Neural progenitor cell (in vitro differentiated cells): Measurements from ENCODE around the gene VPS29. TPM values are rescaled to one million over a fixed set of nuclear protein-coding genes. Genes with fewer than 3 reads are reported as not detected.
A peak's percentile ranks its signal among the peaks of the same experiment; 100 is the strongest.

Experiments used
- DNase-seq: peaks from one replicate; pipeline ENCODE4 v3.0.0-alpha.2; 2016; ENCODE audit warnings: low spot score
- H2AFZ ChIP-seq: fragments of 200-600 bp; sonication (generic); replicated peaks from 2 replicates; pipeline ENCODE4 v1.6.1; 2016; ENCODE audit warnings: antibody characterized with exemption
- H3F3A ChIP-seq: fragments of 200-600 bp; sonication (generic); 2 replicates; pipeline ENCODE4 v1.6.1; 2016; ENCODE audit warnings: antibody characterized with exemption, low read depth
- H3K27ac ChIP-seq: fragments of 200-600 bp; sonication (generic); 2 replicates; pipeline ENCODE4 v1.5.1; 2016; ENCODE audit warnings: mild to moderate bottlenecking
- H3K27me3 ChIP-seq: fragments of 200-600 bp; sonication (generic); 2 replicates; pipeline ENCODE4 v1.6.1; 2016; ENCODE audit warnings: mild to moderate bottlenecking, moderate library complexity
- H3K36me3 ChIP-seq: fragments of 200-600 bp; sonication (generic); 2 replicates; pipeline ENCODE4 v1.5.1; 2016
- H3K4me1 ChIP-seq: fragments of 200-600 bp; sonication (generic); 2 replicates; pipeline ENCODE4 v1.6.1; 2016; ENCODE audit warnings: mixed run types
- H3K4me2 ChIP-seq: fragments of 200-600 bp; sonication (generic); 2 replicates; pipeline ENCODE4 v1.6.1; 2016
- H3K4me3 ChIP-seq: fragments of 200-600 bp; sonication (generic); 2 replicates; pipeline ENCODE4 v1.5.1; 2016
- H3K79me2 ChIP-seq: fragments of 200-600 bp; sonication (generic); 2 replicates; pipeline ENCODE4 v1.6.1; 2016; ENCODE audit warnings: low read depth
- H3K9ac ChIP-seq: fragments of 200-600 bp; sonication (generic); 2 replicates; pipeline ENCODE4 v1.6.1; 2016
- H3K9me3 ChIP-seq: fragments of 200-600 bp; sonication (generic); 2 replicates; pipeline ENCODE4 v1.5.1; 2016; ENCODE audit warnings: low read depth
- H4K20me1 ChIP-seq: fragments of 200-600 bp; sonication (generic); 2 replicates; pipeline ENCODE4 v1.6.1; 2016; ENCODE audit warnings: low read depth
- H3K27ac Mint-ChIP-seq: 3 replicates; pipeline ENCODE4 v1.8.0; 2021; ENCODE audit warnings: mixed read lengths
- H3K27me3 Mint-ChIP-seq: 2 replicates; pipeline ENCODE4 v1.8.0; 2022; ENCODE audit warnings: low read depth, mild to moderate bottlenecking, inconsistent platforms, moderate library complexity, mixed read lengths; ENCODE audit not compliant: insufficient read depth
- H3K36me3 Mint-ChIP-seq: 3 replicates; pipeline ENCODE4 v1.8.0; 2021; ENCODE audit warnings: mixed read lengths
- H3K4me1 Mint-ChIP-seq: 3 replicates; pipeline ENCODE4 v1.8.0; 2021; ENCODE audit warnings: mixed read lengths
- H3K4me3 Mint-ChIP-seq: 3 replicates; pipeline ENCODE4 v1.8.0; 2021; ENCODE audit warnings: mild to moderate bottlenecking, moderate library complexity, mixed read lengths
- H3K9me3 Mint-ChIP-seq: 3 replicates; pipeline ENCODE4 v1.8.0; 2020; ENCODE audit warnings: mixed read lengths
- EZH2 ChIP-seq: fragments of 200-600 bp; sonication (generic); IDR thresholded peaks from 2 replicates; pipeline ENCODE4 v1.6.1; 2017; ENCODE audit warnings: antibody characterized with exemption, mild to moderate bottlenecking, moderate library complexity
- EZH2phosphoT487 ChIP-seq: fragments of 200-600 bp; sonication (generic); IDR thresholded peaks from 2 replicates; pipeline ENCODE4 v1.6.1; 2017; ENCODE audit warnings: antibody characterized with exemption
- total RNA-seq: library from RNA; depleted of rRNA; stranded (reverse); fragments of >200 nt; gene quantifications from 2 replicates; pipeline ENCODE4 v1.2.3, GENCODE V29; 2015; ENCODE audit warnings: low replicate concordance
- TF ChIP-seq, protein P1 (sequence below): fragments of 200-600 bp; sonication (generic); IDR thresholded peaks from 2 replicates; pipeline ENCODE4 v1.5.1; 2017; ENCODE audit warnings: antibody characterized with exemption, mild to moderate bottlenecking

The VPS29 gene
- total RNA-seq, 1 donor from 2014 or later: 101 TPM

DNA sequence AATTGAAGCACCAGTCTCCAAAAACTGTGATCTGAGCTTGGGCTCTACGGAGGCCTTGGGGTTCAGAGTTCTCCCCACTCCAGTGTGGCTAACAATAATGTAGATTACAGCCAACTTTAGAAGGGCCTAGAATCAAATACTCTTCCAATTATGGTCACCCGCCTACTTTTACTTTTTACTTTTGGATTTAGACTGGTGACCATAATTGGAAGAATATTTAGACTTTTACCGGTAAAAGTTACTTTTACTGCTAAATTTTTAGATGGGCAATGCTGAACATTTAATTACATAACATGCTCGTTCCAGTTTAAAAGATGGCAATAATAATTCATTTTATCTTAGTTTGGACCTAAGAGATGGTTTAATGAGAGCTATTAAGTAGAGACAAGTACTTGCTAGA, 42.1 kb upstream of the VPS29 start:
- Mint-ChIP-seq H3K9me3 (no peaks in the 10 kb centered on the region), H3K27ac (no peak overlapping the region), H3K4me3 (no peak overlapping the region), H3K36me3 (peaks cover 19% of the 10 kb centered on the region), H3K4me1 (no peaks in the 10 kb centered on the region), H3K27me3 (no peaks in the 10 kb centered on the region)
- H3K9me3 ChIP-seq: no peaks in the 10 kb centered on the region
- no peak overlapping the region for H3K4me3 ChIP-seq
- H2AFZ ChIP-seq: no peak overlapping the region
- no peak overlapping the region for H3K27ac ChIP-seq
- H3K4me1 ChIP-seq: peaks cover 7% of the 10 kb centered on the region
- H4K20me1 ChIP-seq: no peaks in the 10 kb centered on the region
- no peaks in the 10 kb centered on the region for H3K79me2 ChIP-seq
- DNase-seq: no peak
- no peak overlapping the region for H3K9ac ChIP-seq
- no peak overlapping the region for H3K4me2 ChIP-seq
- H3K36me3 ChIP-seq: no peaks in the 10 kb centered on the region
- TF ChIP-seq, protein P1, sequence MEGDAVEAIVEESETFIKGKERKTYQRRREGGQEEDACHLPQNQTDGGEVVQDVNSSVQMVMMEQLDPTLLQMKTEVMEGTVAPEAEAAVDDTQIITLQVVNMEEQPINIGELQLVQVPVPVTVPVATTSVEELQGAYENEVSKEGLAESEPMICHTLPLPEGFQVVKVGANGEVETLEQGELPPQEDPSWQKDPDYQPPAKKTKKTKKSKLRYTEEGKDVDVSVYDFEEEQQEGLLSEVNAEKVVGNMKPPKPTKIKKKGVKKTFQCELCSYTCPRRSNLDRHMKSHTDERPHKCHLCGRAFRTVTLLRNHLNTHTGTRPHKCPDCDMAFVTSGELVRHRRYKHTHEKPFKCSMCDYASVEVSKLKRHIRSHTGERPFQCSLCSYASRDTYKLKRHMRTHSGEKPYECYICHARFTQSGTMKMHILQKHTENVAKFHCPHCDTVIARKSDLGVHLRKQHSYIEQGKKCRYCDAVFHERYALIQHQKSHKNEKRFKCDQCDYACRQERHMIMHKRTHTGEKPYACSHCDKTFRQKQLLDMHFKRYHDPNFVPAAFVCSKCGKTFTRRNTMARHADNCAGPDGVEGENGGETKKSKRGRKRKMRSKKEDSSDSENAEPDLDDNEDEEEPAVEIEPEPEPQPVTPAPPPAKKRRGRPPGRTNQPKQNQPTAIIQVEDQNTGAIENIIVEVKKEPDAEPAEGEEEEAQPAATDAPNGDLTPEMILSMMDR: no peak
- no peaks in the 10 kb centered on the region for H3F3A ChIP-seq
- H3K27me3 ChIP-seq: no peaks in the 10 kb centered on the region

DNA sequence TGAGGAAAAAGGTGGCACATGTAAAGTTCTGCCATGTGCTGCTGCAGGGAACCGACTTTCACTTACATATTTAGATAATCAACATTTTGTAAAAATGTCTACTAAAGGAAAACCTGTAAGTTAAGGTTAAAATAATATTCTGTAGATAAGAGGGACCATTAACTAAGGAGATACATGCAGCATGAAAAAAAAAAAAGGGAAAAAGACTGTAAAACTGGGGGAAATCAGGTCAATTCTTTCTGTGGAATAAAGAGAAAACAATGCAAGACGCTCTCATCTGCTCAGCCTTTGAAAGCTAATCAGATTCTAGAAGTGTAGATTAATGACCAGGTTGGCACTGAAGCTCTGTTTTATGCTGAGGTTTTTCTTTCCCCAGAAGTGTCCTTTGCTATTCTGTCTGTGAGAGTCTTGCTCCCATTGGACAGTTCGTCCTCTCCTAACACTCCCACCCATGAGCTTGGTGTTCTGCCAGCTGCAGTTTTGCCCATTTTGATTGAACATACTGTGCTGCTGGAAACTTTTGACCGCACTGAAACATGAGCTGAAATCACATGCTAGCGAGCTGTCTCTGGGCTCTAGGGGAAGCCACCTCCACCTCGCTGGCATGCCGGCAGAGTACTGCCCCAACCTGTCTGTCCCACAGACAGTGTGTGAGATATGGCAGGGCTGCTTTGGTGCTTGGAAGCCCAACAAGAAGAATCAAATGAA, 41.5 kb upstream of the VPS29 start:
- H3K4me3 Mint-ChIP-seq: no peak overlapping the region
- no peak for TF ChIP-seq EZH2
- TF ChIP-seq EZH2phosphoT487: no peak
- TF ChIP-seq, protein P1: no peak

DNA sequence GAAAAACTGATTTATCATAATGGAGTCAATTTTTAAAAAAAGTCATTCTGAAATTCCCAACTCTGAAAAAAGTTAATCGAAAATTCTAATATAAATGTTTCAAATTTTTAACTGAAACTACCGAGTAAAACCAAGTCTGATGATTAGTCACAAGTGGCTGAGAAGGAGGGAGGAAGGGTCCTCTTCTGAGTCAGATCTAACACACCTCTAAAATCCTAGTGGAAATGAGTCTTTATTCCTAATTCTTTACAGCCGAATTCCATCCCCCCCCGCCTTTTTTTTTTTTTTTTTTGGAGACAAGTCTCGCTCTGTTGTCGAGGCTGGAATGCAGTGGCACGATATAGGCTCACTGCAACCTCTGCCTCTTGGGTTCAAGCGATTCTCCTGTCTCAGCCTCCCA, 38.1 kb upstream of the VPS29 start:
- H2AFZ ChIP-seq: no peak overlapping the region
- Mint-ChIP-seq H3K36me3 (peaks cover 18% of the 10 kb centered on the region), H3K27me3 (no peaks in the 10 kb centered on the region), H3K9me3 (no peaks in the 10 kb centered on the region), H3K27ac (no peak overlapping the region), H3K4me3 (no peak overlapping the region), H3K4me1 (no peaks in the 10 kb centered on the region)
- H3K9me3 ChIP-seq: no peaks in the 10 kb centered on the region
- H3K27ac ChIP-seq: no peak overlapping the region
- no peaks in the 10 kb centered on the region for H3K27me3 ChIP-seq
- no peak overlapping the region for H3K4me2 ChIP-seq
- no peak for DNase-seq
- peaks cover 8% of the 10 kb centered on the region for H4K20me1 ChIP-seq
- H3K79me2 ChIP-seq: no peaks in the 10 kb centered on the region
- no peak for TF ChIP-seq EZH2
- H3F3A ChIP-seq: no peaks in the 10 kb centered on the region
- no peak overlapping the region for H3K9ac ChIP-seq
- H3K36me3 ChIP-seq: no peaks in the 10 kb centered on the region
- no peak overlapping the region for H3K4me3 ChIP-seq
- peaks cover 7% of the 10 kb centered on the region for H3K4me1 ChIP-seq

More for the DNA sequence above, 41.5 kb upstream of the VPS29 start:
- H4K20me1 ChIP-seq: peaks cover 4% of the 10 kb centered on the region
- H3K4me3 ChIP-seq: no peak overlapping the region
- no peak overlapping the region for H3K4me2 ChIP-seq
- peaks cover 7% of the 10 kb centered on the region for H3K4me1 ChIP-seq
- no peaks in the 10 kb centered on the region for H3K36me3 ChIP-seq
- Mint-ChIP-seq H3K36me3 (peaks cover 19% of the 10 kb centered on the region), H3K27ac (no peak overlapping the region), H3K4me1 (no peaks in the 10 kb centered on the region), H3K9me3 (no peaks in the 10 kb centered on the region), H3K27me3 (no peaks in the 10 kb centered on the region)
- H3K9me3 ChIP-seq: no peaks in the 10 kb centered on the region
- H3K27me3 ChIP-seq: no peaks in the 10 kb centered on the region
- no peak overlapping the region for H3K9ac ChIP-seq
- H3K27ac ChIP-seq: peak overlapping the region; percentile 35
- H2AFZ ChIP-seq: no peak overlapping the region
- no peaks in the 10 kb centered on the region for H3K79me2 ChIP-seq
- H3F3A ChIP-seq: no peaks in the 10 kb centered on the region
- no peak for DNase-seq

DNA sequence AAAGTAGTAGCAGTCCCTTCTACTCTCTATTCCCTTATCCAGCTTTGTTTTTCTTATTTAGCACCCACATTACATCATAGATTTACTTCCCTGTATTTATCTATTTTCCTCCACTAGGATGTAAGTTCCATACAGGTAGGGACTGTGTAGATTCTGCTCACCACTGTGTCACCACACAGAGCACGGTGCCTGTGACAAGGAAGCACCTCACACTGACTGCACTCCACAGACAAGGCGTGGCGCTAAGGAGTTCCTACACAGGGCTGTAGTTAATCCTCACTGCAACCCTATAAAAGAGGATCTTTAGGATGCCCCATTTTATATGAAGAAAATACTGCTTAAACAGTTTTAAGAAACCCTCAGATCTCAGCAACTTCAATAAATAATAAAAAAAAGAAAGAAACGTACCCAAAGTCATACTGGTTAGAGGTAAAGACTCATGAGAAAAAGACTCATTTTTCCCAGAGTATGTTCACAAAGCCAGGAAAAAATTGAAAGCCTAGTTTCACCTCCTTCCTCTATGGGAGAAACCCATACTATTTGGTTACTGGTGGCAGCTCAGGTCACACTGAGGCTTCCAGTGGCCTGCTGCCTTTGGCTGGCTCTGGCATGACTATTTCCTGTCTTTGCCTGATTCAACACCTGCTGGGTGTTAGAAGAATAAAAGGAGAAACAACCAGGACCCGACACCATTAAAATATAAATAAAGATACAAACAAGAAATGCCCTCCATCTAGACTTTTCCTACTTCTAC, 37.1 kb upstream of the VPS29 start:
- Mint-ChIP-seq H3K9me3 (no peaks in the 10 kb centered on the region), H3K36me3 (peaks cover 19% of the 10 kb centered on the region), H3K27me3 (no peaks in the 10 kb centered on the region), H3K4me1 (no peaks in the 10 kb centered on the region), H3K27ac (no peak overlapping the region), H3K4me3 (no peak overlapping the region)
- no peaks in the 10 kb centered on the region for H3K79me2 ChIP-seq
- DNase-seq: no peak
- TF ChIP-seq, protein P1: no peak
- TF ChIP-seq EZH2 (no peak), EZH2phosphoT487 (no peak)
- no peak overlapping the region for H3K4me2 ChIP-seq
- peak overlapping the region; percentile 37 for H3K9ac ChIP-seq
- peaks cover 7% of the 10 kb centered on the region for H3K4me1 ChIP-seq
- H3K27me3 ChIP-seq: no peaks in the 10 kb centered on the region
- H2AFZ ChIP-seq: no peak overlapping the region
- H3K9me3 ChIP-seq: no peaks in the 10 kb centered on the region
- H3K4me3 ChIP-seq: no peak overlapping the region
- peaks cover 8% of the 10 kb centered on the region for H4K20me1 ChIP-seq
- no peaks in the 10 kb centered on the region for H3F3A ChIP-seq
- no peaks in the 10 kb centered on the region for H3K36me3 ChIP-seq
- no peak overlapping the region for H3K27ac ChIP-seq
